ENCODE results near the gene CD68.

DNA sequence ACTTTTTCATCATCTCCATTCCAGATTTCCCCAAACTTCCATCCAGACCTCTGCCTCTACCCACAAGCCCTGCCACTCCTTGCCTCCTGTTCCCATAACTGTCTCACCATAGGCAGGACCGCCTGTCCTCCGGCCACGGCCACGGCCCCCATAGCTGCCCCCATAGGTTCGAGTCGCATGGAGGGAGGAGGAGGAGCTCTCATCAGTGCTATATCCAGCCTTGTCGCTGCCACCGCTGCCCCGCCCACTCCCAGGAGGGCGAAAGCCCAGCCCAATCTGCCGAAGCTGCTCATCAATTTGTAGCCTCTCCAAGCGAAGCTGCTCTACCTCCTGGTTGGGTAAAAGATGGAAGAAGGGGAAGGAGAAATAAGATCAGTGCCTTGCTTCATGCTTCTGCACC, 13.9 kb downstream of the CD68 start:
- no peak for TF ChIP-seq EZH2phosphoT487 (IDR thresholded peaks at IDR 0.05; ENCODE audit: borderline replicate concordance, low read depth, low read length)
- no peak for TF ChIP-seq CTCF (conservative IDR thresholded peaks at IDR 0.05; ENCODE audit: low read length)

Data from OCI-LY7 (cell line).